HG02610 (cell line): Measurements from ENCODE around the gene LY6G6C.
A peak's percentile ranks its signal among the peaks of the same experiment; 100 is the strongest.
"Not testable (repeated sequence)": the region's sequence is repeated elsewhere in the genome, so short reads cannot be mapped to it uniquely, and the experiment has no call there.

Source experiments
- ATAC-seq: cut with Tn5 transposase; IDR thresholded peaks from one replicate; pipeline ENCODE4 v1.9.1; 2021; ENCODE audit warnings: mild to moderate bottlenecking, moderate library complexity; ENCODE audit not compliant: unreplicated experiment

LY6G6C gene

DNA sequence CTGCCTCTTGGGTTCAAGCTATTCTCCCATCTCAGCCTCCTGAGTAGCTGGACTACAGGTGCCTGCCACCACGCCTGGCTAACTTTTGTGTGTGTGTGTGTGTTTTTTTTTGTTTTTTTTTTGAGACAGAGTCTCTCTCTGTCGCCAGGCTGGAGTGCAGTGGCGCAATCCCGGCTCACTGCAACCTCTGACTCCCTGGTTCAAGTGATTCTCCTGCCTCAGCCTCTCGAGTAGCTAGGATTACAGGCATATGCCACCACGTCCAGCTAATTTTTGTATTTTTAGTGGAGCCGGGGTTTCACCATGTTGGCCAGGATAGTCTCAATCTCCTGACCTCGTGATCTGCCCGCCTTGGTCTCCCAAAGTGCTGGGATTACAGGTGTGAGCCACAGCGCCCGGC, 12.4 kb downstream of the LY6G6C start:
- not testable (repeated sequence) for ATAC-seq

DNA sequence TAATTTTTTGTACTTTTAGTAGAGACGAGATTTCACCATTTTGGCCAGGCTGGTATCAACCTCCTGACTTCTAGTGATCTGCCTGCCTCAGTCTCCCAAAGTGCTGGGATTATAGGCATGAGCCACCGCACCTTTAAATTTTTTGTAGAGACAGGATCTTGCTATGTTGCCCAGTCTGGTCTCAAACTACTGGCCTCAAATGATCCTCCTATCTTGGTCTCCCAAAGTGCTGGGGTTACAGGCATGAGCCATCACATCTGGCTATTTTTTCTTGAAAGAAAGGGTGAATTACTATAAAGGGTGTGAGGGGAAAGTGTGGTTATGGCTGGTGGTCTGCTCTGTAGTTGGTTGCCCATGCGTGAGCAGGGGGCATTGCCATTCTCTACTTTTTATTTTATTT, 13.3 kb downstream of the LY6G6C start:
- ATAC-seq: no peak

DNA sequence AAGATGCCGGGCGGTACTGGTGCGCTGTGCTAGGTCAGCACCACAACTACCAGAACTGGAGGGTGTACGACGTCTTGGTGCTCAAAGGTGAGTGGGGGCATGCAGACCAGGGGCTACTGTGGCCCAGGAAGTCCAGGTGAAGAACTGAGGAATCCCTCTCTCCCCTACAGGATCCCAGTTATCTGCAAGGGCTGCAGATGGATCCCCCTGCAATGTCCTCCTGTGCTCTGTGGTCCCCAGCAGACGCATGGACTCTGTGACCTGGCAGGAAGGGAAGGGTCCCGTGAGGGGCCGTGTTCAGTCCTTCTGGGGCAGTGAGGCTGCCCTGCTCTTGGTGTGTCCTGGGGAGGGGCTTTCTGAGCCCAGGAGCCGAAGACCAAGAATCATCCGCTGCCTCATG, 13.8 kb downstream of the LY6G6C start:
- ATAC-seq: no peak

DNA sequence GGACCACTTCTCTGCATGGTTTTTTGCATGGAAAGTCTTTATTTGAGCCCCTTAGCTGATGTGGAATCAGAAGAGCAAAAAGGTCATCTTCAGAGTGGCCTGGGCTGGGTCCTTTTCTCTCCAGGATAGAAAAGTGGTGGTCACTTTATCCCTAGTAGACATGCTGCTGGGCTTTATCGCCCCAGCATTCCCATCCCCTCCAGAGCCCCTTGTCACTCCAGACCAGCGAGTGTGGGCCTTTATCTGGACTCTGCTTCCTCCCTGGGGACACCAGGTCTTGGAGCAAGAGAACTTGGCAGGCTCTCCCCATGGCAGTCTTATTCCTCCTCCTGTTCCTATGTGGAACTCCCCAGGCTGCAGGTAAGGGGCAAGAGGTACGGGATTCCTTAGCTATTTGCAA, 14.9 kb downstream of the LY6G6C start, which contains the start of gene LY6G6F:
Gene LY6G6F, plus strand, starts transcription at position 268 of the 400 bp plus-strand sequence. Its CDS starts 41 bp downstream, at position 309.
- no peak for ATAC-seq

DNA sequence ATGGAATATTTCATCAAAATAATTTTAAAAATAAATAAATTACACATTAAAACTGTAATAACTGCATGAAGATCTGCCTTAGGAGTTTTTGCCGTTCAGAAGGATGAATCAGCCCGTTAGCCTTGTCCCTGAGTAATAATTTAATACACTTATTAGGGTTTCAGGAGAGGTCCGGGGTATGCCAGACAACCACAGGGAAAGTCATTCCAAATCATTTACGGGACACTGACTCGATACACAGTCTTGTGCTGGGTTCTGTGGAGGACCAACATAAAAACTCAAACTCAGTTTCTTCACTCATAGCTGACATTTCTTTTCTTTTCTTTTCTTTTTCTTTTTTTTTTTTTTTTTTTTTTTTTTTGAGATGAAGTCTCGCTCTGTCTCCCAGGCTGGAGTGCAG, 15.6 kb downstream of the LY6G6C start:
- ATAC-seq: no peak

DNA sequence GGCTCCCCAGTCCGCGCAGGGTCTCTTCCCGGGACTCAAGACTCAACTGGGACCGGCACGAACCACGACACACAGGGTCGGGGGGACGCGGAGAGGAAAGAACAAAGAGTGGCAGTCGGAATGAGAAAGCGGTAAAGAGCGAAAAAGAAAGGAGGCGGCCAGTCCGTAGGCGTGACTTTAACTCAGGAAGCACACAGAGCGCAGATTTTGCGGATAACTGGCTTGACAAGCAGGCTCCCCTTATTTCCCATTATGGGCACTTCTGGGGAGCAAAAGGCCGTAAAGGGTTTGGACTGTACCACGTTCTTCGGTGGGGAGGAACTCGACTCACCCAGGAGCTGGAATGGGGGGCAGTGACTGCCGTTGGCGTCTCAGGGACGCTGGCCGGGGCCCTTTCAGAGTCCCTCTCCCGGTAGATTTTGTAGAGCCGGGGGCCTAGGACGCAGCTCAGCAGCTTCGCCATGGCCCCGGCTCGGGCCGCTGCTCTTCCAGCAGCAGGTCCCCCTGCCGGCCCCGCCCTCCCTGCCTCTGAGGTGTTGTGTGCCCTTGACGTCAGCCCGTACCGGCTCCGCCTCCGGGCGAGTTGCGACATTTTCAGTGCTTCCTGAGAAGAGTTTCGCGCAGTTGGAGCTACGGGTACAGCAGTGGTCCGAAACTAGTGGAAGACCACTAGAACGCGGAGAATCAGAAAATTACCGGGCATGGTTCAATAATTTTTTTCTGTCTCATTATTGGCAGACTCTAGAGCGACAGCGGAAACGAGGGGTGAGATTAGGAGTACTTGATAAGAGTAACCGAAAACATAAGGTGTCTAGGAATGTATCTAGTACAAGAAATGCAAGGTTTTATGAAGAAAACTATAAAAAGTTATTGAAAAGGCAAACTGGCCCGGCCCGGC, 18.5 kb downstream of the LY6G6C start, which contains the start of gene ABHD16A:
Gene ABHD16A, minus strand, starts transcription at position 506 of the 898 bp plus-strand sequence. Its CDS starts 43 bp downstream, at position 463.
- peak; percentile 92 for ATAC-seq

DNA sequence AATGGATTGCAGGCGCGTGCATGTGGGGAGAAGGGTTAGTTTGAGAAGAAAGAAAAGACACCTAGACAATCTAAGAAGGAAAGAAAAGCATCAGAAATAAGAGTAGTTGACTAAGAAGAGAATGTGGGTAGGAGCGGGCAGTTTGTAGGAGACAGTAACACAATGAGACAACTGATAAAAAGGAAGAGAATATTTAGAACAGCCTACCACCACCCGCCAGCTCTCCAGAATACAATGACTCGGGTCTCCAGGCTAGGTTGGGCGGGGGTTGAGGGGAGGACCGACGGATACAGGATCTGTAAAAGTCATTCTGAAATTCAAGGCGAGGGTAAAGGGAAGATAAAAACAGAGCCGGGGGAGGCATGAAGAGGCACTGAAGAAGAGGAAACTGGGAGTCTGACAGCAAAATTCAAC, 19.1 kb downstream of the LY6G6C start:
- no peak for ATAC-seq

DNA sequence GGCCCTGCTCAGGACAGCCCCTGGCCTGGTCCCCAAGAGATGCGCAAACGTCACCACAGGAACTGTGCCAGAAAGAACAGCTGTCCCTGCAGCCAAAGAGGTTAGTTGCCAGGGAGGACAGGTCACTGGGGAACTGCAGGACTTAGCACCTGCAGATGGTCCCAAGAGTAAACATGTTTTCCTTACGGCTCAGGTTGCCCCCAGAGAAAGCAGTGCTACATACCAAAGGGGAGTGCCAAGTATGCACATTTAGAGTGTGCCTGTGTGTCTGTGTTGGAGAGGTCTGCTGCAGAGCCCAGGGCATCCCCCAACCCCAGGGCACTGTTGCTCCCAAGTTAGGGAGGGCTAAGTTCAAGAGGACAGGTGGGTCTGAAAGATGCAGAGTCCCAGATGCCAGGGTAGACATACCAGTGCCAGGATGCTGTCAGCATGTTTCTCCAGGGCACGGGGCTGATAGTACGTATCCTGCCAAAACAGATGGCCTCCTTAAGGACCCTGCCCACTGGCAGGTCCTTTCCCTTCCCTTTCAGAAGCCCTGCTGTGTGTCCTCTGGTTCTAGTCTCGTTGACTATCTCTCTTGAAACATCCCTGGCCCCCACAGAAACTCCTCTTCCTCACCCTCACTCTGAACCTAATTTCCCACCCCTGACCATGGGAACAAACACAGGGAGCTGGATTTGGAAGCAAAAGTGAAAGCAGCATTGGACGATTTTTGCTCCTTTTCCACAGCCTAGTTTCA, 19.7 kb downstream of the LY6G6C start:
- no peak for ATAC-seq

DNA sequence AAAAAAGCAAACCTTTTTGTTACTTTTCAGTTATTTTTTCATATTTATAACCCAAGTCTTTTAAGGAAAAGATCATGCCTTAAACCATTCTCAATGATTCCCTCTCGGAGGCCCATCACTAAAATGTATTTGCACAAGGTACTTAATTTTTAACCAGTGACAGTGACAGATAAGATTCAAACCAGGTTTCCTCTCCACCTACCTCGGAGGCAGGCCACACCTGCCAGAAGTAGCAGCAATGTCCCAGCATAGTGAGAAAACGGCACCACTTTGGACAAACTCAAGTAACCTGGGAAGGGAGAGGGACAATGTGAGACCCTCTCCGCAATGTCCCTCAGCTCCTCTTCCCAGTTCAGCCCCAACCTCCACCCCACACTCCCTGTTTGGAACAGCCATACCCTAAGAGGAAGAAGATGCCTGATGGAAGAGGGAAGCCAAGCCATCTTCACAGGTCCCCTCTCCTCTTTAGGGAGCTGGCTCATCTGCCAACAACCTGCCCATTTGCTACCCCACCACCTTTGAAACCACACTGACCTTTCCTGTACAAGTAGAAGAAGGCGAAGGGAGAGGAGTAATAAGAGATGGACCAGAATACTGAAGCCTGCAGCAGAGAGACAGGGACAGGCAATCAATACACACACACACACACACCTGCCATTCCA, 20.7 kb downstream of the LY6G6C start:
- ATAC-seq: no peak

DNA sequence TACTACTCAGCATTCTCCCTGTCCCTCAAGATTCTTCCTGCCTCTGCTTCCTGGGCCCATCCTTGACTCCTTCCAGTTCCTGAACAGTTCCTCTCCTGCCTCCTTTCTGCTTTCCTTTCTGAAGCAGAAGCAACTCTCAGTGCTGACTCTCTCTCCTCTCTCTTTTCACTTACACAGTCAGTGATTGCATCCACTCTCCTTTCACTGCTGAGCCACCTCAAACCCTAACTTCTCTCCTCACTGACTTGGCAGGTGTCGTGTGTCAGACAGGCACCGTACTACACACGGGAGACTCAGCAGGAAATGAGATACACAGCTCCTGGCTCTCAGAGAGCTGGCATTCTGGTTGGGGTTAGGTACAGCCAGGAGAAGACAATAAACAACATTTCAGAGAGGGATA, 24.0 kb downstream of the LY6G6C start:
- ATAC-seq: no peak

DNA sequence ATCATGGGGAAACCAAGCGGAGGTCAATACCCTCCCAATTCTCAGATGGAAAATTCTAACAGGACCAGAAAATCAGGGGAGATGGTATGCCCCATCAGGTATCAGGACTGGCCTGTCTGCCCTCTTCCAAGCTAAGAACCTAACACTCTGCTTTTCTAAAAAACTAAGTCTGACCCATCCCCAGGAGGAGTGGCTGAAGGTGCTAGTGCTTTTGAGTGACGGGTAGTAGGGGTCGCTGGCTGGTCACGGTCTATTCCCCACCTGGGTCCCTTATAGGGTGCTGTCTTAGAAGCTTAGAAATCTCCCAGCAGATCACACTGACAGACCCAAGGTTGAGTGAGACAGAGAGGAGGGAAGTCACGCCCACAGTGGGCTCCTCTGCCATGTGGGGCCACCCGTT, 28.0 kb downstream of the LY6G6C start:
- ATAC-seq: no peak

DNA sequence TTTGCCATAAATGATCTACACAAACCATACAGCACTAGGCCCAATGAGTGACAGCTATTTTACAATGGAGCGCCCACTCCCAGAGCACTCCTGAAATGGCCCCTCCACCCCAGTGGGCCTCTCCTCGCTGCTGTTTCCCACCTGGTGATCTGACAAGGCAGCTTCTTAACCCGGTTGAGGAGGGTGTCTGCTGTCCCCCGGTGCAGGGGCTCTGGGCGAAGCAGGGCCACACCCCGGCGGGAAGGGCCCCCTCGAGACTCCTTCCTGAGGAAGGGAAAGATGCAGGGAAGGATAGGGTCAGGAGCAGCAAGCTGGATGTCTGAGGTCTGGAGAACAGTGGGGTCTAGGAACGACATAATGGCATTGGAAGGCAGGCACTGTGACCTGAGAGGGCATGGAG, 28.7 kb downstream of the LY6G6C start:
- no peak for ATAC-seq

DNA sequence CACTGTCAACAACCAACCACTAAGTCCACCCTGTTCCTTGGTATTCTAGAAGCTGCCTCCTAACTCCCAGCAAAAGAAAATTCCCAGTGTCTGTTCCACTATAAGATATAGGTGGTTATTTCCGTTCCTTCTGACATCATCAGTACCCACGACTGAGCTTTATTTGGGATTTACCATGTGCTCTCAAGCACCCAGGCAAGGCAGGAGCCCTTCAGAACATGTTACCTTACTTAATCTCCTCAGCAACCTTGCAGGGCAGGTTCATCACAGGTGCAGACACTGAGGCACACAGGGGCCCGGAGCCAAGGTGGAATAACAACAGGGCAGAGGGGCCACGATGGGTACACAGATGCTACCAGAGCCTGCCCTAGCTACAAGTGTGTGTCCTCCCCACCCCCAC, 29.2 kb downstream of the LY6G6C start:
- no peak for ATAC-seq

DNA sequence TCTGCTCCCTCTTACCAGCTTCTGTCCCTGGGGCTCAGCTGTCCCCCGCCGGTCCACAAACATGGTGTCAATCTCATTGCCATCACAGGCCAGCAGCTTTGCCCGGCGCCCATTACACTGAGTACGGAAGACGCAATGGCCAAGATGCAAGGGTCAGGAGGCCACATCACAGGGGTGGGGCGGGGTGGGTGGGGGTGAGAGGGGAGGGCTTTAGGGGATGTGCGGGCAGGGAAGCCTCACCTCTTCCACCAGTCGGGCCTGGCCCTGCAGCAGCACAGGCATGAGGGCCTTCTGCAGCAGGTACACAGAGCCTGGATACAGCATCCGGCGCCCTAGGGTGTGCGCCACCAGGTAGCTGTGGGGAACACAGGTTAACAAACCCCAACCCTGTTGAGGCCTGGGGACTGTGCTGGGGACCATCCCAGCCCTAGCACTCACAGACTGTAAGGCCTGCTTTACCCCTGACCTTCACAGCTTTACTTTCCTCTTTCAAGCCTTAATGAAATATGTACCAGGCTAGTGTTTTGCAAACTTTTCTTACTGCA, 29.9 kb downstream of the LY6G6C start:
- ATAC-seq: no peak

DNA sequence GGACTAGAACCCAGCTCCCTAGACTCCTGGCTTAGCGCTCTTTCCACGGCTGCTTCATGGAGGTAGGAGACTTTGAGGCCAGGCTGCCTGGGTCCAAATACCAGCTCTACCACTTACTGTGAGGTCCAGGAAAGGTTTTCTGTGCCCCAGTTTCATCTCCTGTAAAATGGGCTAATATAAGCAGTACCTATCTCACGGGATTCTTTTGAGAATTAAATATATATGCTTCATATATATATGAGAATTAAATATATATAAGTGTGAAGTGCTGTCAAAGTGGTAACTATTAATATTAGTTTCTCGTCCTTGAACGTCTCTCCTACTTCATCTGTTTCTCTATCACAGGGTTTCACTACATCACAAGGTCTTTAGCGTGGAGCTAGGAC, 30.5 kb downstream of the LY6G6C start:
- ATAC-seq: no peak

DNA sequence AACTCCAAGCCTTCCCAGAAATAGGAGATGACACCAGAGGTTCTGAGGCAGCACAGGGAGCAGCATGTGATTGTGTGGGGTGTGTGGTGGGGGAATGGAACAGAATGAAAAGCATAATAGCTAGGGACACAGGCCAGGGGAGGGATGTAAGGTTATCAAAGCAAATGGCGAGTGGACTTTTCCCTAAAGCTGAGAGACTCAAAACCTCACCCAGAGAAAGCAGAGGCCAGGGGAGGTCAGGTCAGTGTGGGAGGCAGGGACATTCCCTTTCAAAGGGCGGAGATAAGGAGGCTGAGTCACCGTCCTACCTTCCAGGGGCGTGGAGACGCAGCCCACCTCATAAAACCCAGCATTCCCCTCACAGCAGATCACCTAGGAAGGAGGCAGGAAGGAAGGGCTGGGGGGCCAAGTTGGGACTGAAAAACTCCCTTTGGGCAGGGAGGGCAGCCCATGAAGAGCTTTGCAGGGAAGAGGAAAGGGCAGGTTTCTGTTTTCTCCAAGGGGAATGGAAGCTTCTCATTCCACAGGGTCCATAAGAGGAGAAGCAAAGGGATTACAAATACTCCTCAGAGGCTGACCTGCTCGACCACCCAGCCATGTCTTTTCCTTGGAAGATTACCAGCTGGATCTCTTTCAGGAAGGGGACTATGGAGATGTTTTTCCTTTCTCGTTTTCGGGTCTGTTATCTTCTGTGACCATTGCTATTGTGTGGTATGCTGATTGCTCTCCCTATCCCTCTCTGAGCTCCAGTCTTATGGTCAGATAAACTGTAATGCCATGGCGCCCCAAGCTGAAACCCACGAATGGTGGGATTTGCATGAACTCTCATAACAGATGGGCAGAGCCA, 31.1 kb downstream of the LY6G6C start:
- no peak for ATAC-seq

DNA sequence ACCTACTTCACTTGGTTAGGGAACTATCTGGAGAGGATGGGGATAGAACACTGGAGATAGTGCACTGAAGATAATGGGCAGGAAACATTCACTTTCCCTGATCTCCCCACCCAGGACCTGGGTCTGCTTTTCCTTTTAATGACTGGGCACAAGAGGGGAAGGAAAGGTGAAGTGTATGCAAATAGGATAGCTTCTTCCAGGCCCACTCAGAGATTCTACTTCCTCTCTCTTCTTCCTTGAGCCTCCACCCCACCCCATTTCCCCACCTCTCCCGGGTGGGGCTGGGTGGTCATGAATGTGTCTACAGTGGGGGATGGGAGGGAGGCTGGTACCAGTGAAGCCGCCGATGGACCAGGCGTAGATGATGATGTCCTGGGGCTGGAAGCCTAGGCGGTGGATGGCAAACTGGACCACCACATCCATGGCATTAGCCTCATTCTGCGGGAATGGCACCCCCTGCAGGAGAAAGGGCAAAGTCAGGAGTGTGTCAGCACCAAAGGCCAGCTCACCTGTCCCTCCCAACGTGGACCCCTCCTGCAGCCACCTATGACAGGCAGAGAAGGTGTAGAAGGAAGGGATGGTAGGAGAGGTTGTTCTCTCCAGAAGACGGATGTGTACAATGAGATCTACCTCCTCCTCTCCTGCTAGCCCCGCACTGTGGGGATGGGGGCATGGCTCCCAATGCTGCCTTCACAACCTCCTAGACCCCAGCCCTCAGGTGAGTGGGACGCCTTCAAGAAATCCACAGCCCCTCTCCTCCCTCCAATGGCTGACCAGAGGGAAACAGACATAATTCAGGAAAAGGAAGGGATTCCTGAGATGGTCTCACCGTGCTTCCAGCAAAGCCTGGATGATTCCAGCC, 32.1 kb downstream of the LY6G6C start:
- no peak for ATAC-seq

DNA sequence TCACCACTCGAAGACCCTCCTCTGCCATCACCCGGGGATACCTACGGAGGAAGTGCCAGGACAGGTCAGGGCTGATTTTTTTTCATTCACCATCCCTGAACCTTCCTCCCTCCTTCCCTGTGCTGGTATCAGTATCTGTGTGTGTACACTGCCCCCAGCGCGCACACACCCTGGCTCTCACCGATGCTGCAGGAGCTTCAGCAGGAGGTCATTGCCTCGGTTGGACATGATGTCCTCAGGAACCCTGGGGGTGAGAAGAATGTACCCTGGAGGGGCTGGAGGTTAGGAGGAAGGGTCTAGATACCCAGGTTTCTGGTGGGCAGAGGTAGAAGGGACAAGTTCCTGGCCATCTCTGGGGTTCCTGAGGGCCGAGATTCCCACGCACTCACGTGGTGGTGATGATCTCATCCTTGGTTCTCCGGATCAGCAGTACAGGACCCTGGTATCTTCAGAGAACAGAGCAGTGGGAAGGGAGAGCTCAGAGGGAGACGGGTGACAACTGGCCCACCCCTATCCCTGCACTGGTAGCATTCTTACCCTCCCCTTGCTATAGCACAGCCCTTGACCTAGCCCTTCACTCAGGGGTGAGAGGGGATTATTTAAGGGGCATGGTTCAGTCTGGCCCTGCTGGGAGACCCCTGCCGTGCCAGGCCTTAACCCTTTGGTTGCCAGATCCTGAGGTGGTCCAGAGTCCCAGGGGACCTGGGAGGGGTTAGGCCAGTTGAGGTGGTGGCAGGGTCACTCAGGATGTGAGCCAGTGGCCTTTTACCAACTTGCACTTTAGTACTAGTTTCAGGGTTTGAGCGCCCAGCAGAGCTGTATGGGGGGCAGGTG, 33.5 kb downstream of the LY6G6C start:
- no peak for ATAC-seq
